Stimulated activated naive CD8-positive, alpha-beta T cell treated with anti-CD3 and anti-CD28 coated beads, Interleukin-15, Interleukin-2, amounts not matched to agents 100 ng/mL and 50 ng/mL, for 24 hours (primary cell): Measurements from ENCODE around the gene NKTR.

ENCODE experiments used
- H3K27ac Mint-ChIP-seq: one replicate; pipeline ENCODE4 v1.8.0; 2021; ENCODE audit warnings: mild to moderate bottlenecking, mixed read lengths
- H3K27me3 Mint-ChIP-seq: one replicate; pipeline ENCODE4 v1.8.0; 2021; ENCODE audit warnings: mixed read lengths
- H3K36me3 Mint-ChIP-seq: one replicate; pipeline ENCODE4 v1.8.0; 2021; ENCODE audit warnings: low read depth, mixed read lengths
- H3K4me1 Mint-ChIP-seq: one replicate; pipeline ENCODE4 v1.8.0; 2021; ENCODE audit warnings: low read depth, mixed read lengths
- H3K4me3 Mint-ChIP-seq: one replicate; pipeline ENCODE4 v1.8.0; 2021; ENCODE audit warnings: mild to moderate bottlenecking, mixed read lengths
- H3K9me3 Mint-ChIP-seq: one replicate; pipeline ENCODE4 v1.8.0; 2021; ENCODE audit warnings: mixed read lengths

The NKTR gene

DNA sequence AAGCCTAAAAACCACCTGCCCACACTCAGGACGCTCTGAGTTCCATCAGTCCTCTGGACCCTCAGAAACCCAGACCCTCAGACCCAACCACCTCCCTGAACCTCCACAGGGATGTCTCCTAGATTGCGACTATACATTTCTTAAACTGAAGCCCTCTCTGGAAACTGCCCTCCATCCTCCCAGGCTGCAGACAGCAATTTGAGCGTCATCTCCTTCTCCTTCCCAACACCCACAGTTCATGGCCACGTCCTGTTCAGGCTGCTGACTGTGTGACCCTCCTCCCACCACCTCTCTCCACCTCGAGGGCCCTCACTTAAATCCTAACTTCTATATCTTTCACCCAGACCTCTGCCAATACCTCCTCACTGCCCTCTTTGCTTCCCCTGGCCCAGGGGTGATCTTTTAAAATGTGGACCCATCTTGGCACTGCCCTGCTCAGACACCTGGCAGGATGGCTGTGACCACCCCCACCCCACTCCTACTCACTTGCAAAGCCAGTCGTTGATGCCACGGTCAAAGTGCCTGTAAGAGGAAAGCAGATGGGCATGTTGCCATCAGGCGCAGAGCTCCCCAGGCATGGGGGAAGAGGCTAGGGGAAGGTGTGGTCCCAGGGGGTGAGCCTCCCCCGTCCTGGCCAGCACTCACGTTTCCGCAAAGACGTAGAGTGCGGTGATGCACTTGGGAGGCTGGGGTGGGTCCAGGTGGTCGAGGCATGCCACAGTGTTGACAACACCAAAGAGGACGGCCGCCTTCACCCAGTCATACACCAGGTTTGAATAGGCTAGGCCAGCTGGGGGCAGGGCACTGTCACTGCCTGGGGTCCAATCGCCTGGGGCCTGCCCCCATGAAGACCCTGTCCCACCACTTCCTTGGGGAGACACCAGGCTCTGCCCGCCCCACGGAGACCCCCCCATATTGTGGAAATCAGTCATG is 96.1 kb downstream of the NKTR start:
- no peaks in the 10 kb centered on the region for H3K9me3 Mint-ChIP-seq
- H3K27me3 Mint-ChIP-seq: peaks cover 3% of the 10 kb centered on the region
- no peak overlapping the region for H3K4me3 Mint-ChIP-seq
- H3K36me3 Mint-ChIP-seq: no peaks in the 10 kb centered on the region
- H3K4me1 Mint-ChIP-seq: peaks cover 6% of the 10 kb centered on the region
- H3K27ac Mint-ChIP-seq: no peak overlapping the region

DNA sequence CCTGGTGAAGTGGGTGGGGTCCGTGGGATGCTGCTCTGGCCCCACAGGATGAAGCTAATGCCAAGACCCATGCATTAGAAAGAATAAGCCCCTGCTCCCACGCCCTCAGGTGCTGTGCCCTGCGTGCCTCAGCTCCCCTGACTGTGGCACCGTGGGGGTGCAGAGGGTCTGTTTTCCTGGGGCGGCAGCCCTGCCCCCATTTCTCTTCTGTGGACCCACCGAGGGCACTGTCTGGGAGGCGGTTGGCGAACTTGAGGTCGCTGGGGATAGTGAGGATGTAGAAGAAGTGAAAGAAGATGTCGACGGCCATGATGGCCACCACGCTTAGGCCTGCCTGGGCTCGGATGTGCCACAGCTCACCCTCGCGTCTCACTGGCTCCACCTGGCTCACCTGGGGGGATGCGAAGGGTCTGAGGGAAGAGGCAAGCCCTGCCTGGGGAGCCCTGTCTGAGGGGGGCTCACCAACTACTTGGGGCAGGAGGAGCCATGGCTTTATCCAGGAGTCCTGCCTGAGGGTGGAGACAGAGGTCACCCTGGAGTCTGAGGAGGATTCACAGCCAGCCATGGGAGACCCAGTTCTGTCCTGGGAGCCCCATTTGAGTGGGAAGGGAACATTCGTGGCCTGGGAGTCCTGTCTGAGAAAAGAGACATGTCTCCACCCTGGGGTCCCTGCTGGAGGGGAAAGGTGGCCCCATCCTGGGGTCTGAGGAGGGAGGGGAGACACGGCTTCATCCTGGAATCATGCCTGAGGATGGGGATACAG is 97.0 kb downstream of the NKTR start:
- Mint-ChIP-seq H3K27me3 (peaks cover 3% of the 10 kb centered on the region), H3K4me3 (no peak overlapping the region), H3K27ac (no peak overlapping the region), H3K4me1 (peaks cover 6% of the 10 kb centered on the region), H3K36me3 (no peaks in the 10 kb centered on the region), H3K9me3 (no peaks in the 10 kb centered on the region)
